ENCODE results near the gene HTRA1. TPM values are rescaled to one million over a fixed set of nuclear protein-coding genes. Genes with fewer than 3 reads are reported as not detected.

Gene HTRA1
- total RNA-seq, 6 experiments from 2014 or later: 55.0 to 67.2 (median 61.9) TPM

DNA sequence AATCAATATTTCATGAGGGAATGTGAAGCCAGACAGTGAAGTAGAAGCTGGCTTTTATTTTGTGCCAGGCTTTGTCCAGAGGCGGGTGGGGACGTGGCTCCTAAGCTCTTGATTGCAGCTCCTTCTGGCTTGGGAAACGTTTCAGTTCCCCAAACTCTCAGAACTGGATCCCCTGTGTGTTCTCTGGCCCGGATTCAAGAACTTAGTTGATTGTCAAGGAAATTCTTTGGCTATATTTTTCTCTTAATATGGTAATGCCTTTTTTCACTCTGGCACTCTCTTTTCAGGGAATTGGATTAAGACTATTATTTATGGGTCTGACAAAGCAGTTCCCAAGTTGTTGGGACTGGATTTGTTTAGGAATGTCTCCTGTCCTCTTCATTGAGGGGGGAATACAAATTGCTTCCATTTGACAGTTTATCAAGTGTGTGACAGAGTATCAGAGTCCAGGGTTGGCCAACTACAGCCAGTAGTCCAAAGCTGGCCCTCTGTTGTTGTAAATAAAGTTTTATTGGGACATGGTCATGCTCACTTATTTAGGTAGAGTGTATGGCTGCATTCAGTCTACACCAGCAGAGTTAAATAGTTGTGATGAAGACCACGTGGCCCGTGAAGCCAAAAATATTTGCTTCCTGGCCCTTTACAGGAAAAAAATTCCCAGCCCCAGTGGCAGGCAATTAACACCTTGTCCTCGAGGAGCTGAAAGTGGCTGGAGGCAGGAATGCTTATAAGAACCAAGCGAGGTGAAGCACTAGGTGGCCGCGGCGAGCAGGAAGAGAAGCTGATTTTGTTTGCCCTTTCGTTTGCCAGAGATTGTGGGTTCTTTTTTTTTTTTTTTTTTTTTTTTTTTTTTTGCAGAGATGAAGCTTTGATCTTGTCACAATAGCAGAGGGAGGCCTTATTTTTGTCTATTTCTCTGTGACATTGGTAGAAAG lies 34.3 kb downstream of the HTRA1 start:
- TF ChIP-seq CTCF (IDR thresholded peaks at IDR 0.05): no peak
- Mint-ChIP-seq H3K9me3 (no peaks in the 10 kb centered on the region), H3K27ac (no peak overlapping the region), H3K4me1 (ENCODE audit: low read depth) (peaks cover 27% of the 10 kb centered on the region), H3K27me3 (ENCODE audit: insufficient read depth) (peaks cover 4% of the 10 kb centered on the region), H3K36me3 (ENCODE audit: low read depth) (peaks cover 12% of the 10 kb centered on the region), H3K4me3 (no peak overlapping the region)
- DNase-seq: no peak

GRCh38 chr10:122497241-122497640 lies 35.9 kb downstream of the HTRA1 start:
- Mint-ChIP-seq H3K9me3 (no peaks in the 10 kb centered on the region), H3K27me3 (ENCODE audit: insufficient read depth) (peaks cover 4% of the 10 kb centered on the region), H3K36me3 (ENCODE audit: low read depth) (peaks cover 12% of the 10 kb centered on the region), H3K4me1 (ENCODE audit: low read depth) (peaks cover 27% of the 10 kb centered on the region), H3K27ac (no peak overlapping the region), H3K4me3 (no peak overlapping the region)
- TF ChIP-seq CTCF (IDR thresholded peaks at IDR 0.05): no peak
- no peak for DNase-seq

DNA sequence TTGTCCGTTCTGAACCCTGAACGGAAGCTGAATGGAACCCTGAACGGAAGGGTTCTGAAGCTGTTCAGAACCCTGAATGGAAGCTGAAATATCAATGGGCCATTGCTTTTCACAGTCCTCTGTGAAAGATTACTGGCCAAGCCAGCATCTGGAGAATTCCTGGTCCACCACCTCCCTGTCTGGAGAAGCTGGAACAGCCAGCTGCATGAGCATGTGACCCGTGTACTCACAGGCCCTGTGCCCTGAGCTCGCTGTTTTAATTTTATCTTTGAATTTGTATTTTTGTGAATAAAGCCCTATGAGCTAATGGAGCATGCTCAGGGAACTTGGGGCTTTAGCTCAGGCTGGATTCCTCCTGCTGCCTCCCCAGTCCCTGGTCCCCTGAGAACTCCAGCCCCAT lies 37.2 kb downstream of the HTRA1 start:
- Mint-ChIP-seq H3K27me3 (ENCODE audit: insufficient read depth) (peaks cover 4% of the 10 kb centered on the region), H3K4me1 (ENCODE audit: low read depth) (peaks cover 20% of the 10 kb centered on the region), H3K27ac (no peak overlapping the region), H3K36me3 (ENCODE audit: low read depth) (peaks cover 12% of the 10 kb centered on the region), H3K4me3 (no peak overlapping the region), H3K9me3 (no peaks in the 10 kb centered on the region)
- DNase-seq: no peak
- TF ChIP-seq CTCF (IDR thresholded peaks at IDR 0.05): no peak

- Mint-ChIP-seq H3K9me3 (no peaks in the 10 kb centered on the region), H3K4me1 (ENCODE audit: low read depth) (peaks cover 20% of the 10 kb centered on the region), H3K4me3 (no peak overlapping the region), H3K27me3 (ENCODE audit: insufficient read depth) (peaks cover 4% of the 10 kb centered on the region; the same call in 1 of the 2 replicates), H3K27ac (no peak overlapping the region), H3K36me3 (ENCODE audit: low read depth) (peaks cover 12% of the 10 kb centered on the region)
- TF ChIP-seq CTCF (IDR thresholded peaks at IDR 0.05): no peak
- DNase-seq: no peak
Observed at GRCh38 chr10:122499012-122499411, 37.7 kb downstream of the HTRA1 start.

GRCh38 chr10:122499491-122499941 lies 38.2 kb downstream of the HTRA1 start:
- Mint-ChIP-seq H3K4me3 (no peak overlapping the region), H3K27me3 (ENCODE audit: insufficient read depth) (peaks cover 4% of the 10 kb centered on the region; the same call in 1 of the 2 replicates), H3K4me1 (ENCODE audit: low read depth) (peaks cover 25% of the 10 kb centered on the region), H3K27ac (no peak overlapping the region), H3K9me3 (no peaks in the 10 kb centered on the region), H3K36me3 (ENCODE audit: low read depth) (peaks cover 12% of the 10 kb centered on the region)
- no peak for TF ChIP-seq CTCF (IDR thresholded peaks at IDR 0.05)
- no peak for DNase-seq
